ENCODE measurements around the gene KRT17.

GRCh38 chr17:41657936-41658335, 33.6 kb upstream of the KRT17 start:
- TF ChIP-seq CTCF (IDR thresholded peaks at IDR 0.05) (no peak), EZH2 (IDR thresholded peaks at IDR 0.05) (no peak)

Measured in neural progenitor cell (in vitro differentiated cells).